HepG2 (cell line): ENCODE measurements around the gene ATP9A. TPM values are rescaled to one million over a fixed set of nuclear protein-coding genes. Genes with fewer than 3 reads are reported as not detected.

Source experiments
- EHMT2 ChIP-seq: fragments of 200-600 bp; sonication (generic); IDR thresholded peaks from 2 replicates; pipeline ENCODE4 v1.7.0; 2017; ENCODE audit warnings: antibody characterized with exemption, low read depth, low read length, borderline replicate concordance
- HMG20A ChIP-seq: IDR thresholded peaks from 2 replicates; pipeline ENCODE4 v1.6.1; 2016; ENCODE audit warnings: borderline replicate concordance
- HOMEZ ChIP-seq: IDR thresholded peaks from 2 replicates; pipeline ENCODE4 v1.6.1; 2016; ENCODE audit warnings: low read depth
- MAFG ChIP-seq: sonication (generic); formaldehyde crosslinking; IDR thresholded peaks from 2 replicates; pipeline ENCODE4 v1.5.1; 2020; ENCODE audit warnings: mild to moderate bottlenecking, missing genetic modification reagents
- PAXIP1 ChIP-seq: sonication (generic); formaldehyde crosslinking; conservative IDR thresholded peaks from 2 replicates; pipeline ENCODE4 v1.4.0; 2020; ENCODE audit warnings: mild to moderate bottlenecking, missing genetic modification reagents, moderate library complexity
- RARG ChIP-seq: sonication (generic); formaldehyde crosslinking; IDR thresholded peaks from 2 replicates; pipeline ENCODE4 v1.4.0; 2020; ENCODE audit warnings: low read depth, mild to moderate bottlenecking, missing genetic modification reagents
- ZBTB10 ChIP-seq: sonication (generic); formaldehyde crosslinking; IDR thresholded peaks from 2 replicates; pipeline ENCODE4 v1.4.0; 2020; ENCODE audit warnings: missing genetic modification reagents, borderline replicate concordance
- ZBTB21 ChIP-seq: sonication (generic); formaldehyde crosslinking; IDR thresholded peaks from 2 replicates; pipeline ENCODE4 v1.4.0; 2020; ENCODE audit warnings: missing genetic modification reagents
- ZNF496 ChIP-seq: sonication (generic); formaldehyde crosslinking; IDR thresholded peaks from 2 replicates; pipeline ENCODE4 v1.8.1; 2023; ENCODE audit warnings: mild to moderate bottlenecking, moderate library complexity, missing genetic modification reagents; ENCODE audit not compliant: insufficient replicate concordance
- ZNF501 ChIP-seq: sonication (generic); formaldehyde crosslinking; IDR thresholded peaks from 2 replicates; pipeline ENCODE4 v1.5.1; 2020; ENCODE audit warnings: mild to moderate bottlenecking, moderate library complexity, missing genetic modification reagents
- ZNF710 ChIP-seq: sonication (generic); formaldehyde crosslinking; IDR thresholded peaks from 2 replicates; pipeline ENCODE4 v1.5.0; 2020; ENCODE audit warnings: mild to moderate bottlenecking, missing genetic modification reagents, borderline replicate concordance
- polyA plus RNA-seq, 8 experiments: library from polyadenylated mRNA; depleted of rRNA in 3 of 8; stranded (reverse) in 7 of 8; unstranded in 1 of 8; fragments of >200 nt; fragmentation: Illumina TruSeq in 4 of 8; extraction: Trizol in 4 of 8; gene quantifications; 2 replicates each; pipeline versions ENCODE4 v1.2.1 to v1.2.3, GENCODE V29; 2011 to 2016; ENCODE audit warnings: low read depth in 4 of 8, missing spikeins in 1 of 8, mixed read lengths in 1 of 8; ENCODE audit not compliant: insufficient read depth in 1 of 8
- total RNA-seq, 5 experiments: library from RNA; depleted of rRNA; stranded (reverse); fragments of >200 nt; fragmentation: Illumina TruSeq; extraction: Trizol; gene quantifications; 2 replicates each; pipeline ENCODE4 v1.2.3, GENCODE V29; 2016; ENCODE audit warnings: low read depth in 1 of 5

The ATP9A gene
- total and polyA plus RNA-seq, 2 of the 13 experiments (the other 11 are each of a cell fraction or from before 2014, with no cell fraction given), result 11.8 to 18.5 TPM

- TF ChIP-seq ZBTB10 (CRISPR knock-in tag), result no peak
- TF ChIP-seq ZNF501 (CRISPR knock-in tag), result no peak
- TF ChIP-seq ZBTB21, result no peak
- no peak for TF ChIP-seq ZNF496 (CRISPR knock-in tag)
- TF ChIP-seq RARG, result no peak
- 0 out of 2 replicates have a peak, but pooled peaks have one; percentile 44 for TF ChIP-seq ZNF710
- TF ChIP-seq HMG20A (CRISPR knock-in tag), result peak; percentile 80; the same call in 1 of the 2 replicates
- no peak for TF ChIP-seq HOMEZ
- TF ChIP-seq EHMT2, result no peak; the same call in 1 of the 2 replicates
- peak; percentile 97 for TF ChIP-seq PAXIP1 (CRISPR knock-in tag)
- no peak for TF ChIP-seq MAFG (CRISPR knock-in tag)
Measured at GRCh38 chr20:51703400-51704287, 64.5 kb downstream of the ATP9A start (continued).
